Measurements from ENCODE around the gene NPHS2. TPM values are rescaled to one million over a fixed set of nuclear protein-coding genes. Genes with fewer than 3 reads are reported as not detected.

Gene NPHS2
- total RNA-seq, 1 donor from 2014 or later: not detected

DNA sequence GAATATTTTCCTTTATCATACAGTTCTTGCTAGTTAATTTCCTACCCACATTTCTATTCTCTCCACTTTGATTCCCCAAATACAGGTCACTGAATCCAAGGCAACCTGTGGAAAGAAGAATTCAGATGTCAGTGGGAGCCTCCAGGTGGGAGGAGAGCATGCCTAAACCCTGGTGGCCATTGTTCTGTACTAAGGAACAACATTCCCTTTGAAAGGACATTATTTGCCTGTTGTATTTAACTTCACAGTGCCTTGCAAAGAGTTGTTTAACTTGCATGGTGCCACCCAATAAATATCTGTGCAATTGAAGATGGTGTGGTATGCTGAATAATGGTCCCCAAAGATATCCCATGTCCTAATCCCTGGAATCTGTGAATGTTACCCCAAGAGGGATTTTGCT is 21.3 kb downstream of the NPHS2 start:
- TF ChIP-seq, protein P1, sequence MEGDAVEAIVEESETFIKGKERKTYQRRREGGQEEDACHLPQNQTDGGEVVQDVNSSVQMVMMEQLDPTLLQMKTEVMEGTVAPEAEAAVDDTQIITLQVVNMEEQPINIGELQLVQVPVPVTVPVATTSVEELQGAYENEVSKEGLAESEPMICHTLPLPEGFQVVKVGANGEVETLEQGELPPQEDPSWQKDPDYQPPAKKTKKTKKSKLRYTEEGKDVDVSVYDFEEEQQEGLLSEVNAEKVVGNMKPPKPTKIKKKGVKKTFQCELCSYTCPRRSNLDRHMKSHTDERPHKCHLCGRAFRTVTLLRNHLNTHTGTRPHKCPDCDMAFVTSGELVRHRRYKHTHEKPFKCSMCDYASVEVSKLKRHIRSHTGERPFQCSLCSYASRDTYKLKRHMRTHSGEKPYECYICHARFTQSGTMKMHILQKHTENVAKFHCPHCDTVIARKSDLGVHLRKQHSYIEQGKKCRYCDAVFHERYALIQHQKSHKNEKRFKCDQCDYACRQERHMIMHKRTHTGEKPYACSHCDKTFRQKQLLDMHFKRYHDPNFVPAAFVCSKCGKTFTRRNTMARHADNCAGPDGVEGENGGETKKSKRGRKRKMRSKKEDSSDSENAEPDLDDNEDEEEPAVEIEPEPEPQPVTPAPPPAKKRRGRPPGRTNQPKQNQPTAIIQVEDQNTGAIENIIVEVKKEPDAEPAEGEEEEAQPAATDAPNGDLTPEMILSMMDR (IDR thresholded peaks at IDR 0.05): no peak
- Mint-ChIP-seq H3K9me3 (ENCODE audit: unreplicated experiment) (no peaks in the 10 kb centered on the region), H3K4me3 (ENCODE audit: unreplicated experiment) (no peak overlapping the region), H3K4me1 (ENCODE audit: unreplicated experiment) (peaks cover 2% of the 10 kb centered on the region), H3K27ac (ENCODE audit: unreplicated experiment) (no peak overlapping the region), H3K27me3 (ENCODE audit: unreplicated experiment) (peaks cover 2% of the 10 kb centered on the region), H3K36me3 (ENCODE audit: unreplicated experiment) (no peaks in the 10 kb centered on the region)
- no peak for DNase-seq (ENCODE audit: extremely low spot score, unreplicated experiment)

DNA sequence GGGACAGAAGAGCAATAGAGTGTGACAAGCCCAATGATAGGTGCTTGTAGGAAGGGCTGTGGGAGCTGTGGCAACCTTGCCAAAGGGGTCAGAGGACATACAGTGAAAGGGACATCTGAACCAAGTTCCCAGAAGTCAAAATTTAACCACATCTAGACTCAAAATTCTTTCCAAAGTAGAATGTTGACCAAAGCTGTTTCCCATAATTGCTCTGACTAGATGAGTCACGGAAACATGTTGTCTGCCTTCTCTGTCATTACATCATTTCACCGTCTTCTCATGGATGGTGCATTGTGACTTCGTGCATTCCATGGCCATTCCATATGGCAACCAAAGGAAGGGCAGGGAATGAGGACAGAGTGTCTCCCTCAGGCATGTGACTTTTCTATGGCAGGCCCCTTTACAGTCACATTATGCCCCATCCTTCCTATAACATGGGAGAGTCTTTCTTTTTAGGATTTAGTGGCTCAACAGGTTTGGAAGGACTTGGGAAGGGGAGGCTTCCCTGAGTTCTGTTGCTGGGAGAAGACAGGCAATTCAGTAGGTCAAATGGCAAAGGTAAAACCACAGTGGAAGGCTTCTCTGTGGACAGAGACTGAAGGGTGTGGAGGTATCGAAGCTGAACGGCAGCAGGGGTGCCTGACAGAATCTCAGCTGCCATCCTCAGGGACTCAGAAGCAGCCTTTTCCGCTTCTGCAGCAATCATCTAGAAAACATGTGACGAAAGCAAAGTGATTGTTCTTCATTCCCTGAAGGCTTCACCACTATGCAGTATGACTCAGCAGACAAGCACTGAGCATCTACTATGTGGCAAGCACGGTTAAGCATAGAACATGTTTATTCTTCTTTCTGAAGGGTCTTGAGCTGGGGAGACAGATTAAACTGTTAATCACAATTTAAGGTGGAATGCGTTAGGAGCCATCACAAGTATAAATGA is 24.7 kb downstream of the NPHS2 start:
- Mint-ChIP-seq H3K27me3 (ENCODE audit: unreplicated experiment) (no peaks in the 10 kb centered on the region), H3K4me1 (ENCODE audit: unreplicated experiment) (peaks cover 2% of the 10 kb centered on the region), H3K36me3 (ENCODE audit: unreplicated experiment) (no peaks in the 10 kb centered on the region), H3K4me3 (ENCODE audit: unreplicated experiment) (no peak overlapping the region), H3K9me3 (ENCODE audit: unreplicated experiment) (no peaks in the 10 kb centered on the region), H3K27ac (ENCODE audit: unreplicated experiment) (no peak overlapping the region)
- TF ChIP-seq, protein P1 (IDR thresholded peaks at IDR 0.05): no peak
- no peak for DNase-seq (ENCODE audit: extremely low spot score, unreplicated experiment)

GRCh38 chr1:179549368-179549700 is 26.4 kb downstream of the NPHS2 start:
- no peak for DNase-seq (ENCODE audit: extremely low spot score, unreplicated experiment)
- Mint-ChIP-seq H3K4me1 (ENCODE audit: unreplicated experiment) (peaks cover 2% of the 10 kb centered on the region), H3K9me3 (ENCODE audit: unreplicated experiment) (no peaks in the 10 kb centered on the region), H3K27me3 (ENCODE audit: unreplicated experiment) (no peaks in the 10 kb centered on the region), H3K4me3 (ENCODE audit: unreplicated experiment) (no peak overlapping the region), H3K27ac (ENCODE audit: unreplicated experiment) (no peak overlapping the region), H3K36me3 (ENCODE audit: unreplicated experiment) (no peaks in the 10 kb centered on the region)
- TF ChIP-seq, protein P1 (IDR thresholded peaks at IDR 0.05): no peak

GRCh38 chr1:179548666-179549367 is 26.9 kb downstream of the NPHS2 start:
- Mint-ChIP-seq H3K27me3 (ENCODE audit: unreplicated experiment) (no peaks in the 10 kb centered on the region), H3K36me3 (ENCODE audit: unreplicated experiment) (no peaks in the 10 kb centered on the region), H3K9me3 (ENCODE audit: unreplicated experiment) (no peaks in the 10 kb centered on the region), H3K27ac (ENCODE audit: unreplicated experiment) (no peak overlapping the region), H3K4me1 (ENCODE audit: unreplicated experiment) (peaks cover 2% of the 10 kb centered on the region), H3K4me3 (ENCODE audit: unreplicated experiment) (no peak overlapping the region)
- DNase-seq (ENCODE audit: extremely low spot score, unreplicated experiment): no peak
- TF ChIP-seq, protein P1 (IDR thresholded peaks at IDR 0.05): no peak

DNA sequence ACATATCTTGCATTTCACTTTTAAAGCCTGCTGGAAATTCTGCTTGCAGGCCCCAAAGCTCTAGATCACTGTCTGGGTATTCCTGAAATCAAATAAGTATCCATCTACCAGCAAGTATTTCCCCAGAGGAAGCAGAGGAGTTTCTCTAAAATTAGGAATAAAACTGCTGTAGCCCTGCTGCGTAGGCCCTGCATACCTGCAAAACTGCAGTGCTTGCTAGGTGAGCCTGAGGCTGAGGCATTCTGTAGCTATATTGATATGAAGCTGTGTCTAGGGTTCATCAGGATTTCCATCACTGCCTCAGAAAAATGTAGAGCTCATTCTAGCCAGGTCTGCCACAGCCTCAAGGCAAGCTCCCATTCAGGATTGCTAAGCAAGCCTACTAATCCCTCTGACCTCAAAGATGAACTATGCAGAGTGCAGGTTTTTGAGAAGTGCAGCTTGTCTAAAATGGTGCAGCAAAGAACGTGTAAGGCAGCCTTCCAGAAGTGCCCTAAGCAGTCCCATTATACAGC is 28.7 kb downstream of the NPHS2 start:
- no peak overlapping the region for H3K27ac Mint-ChIP-seq (ENCODE audit: unreplicated experiment)
- H3K4me1 Mint-ChIP-seq (ENCODE audit: unreplicated experiment): peaks cover 2% of the 10 kb centered on the region
- DNase-seq (ENCODE audit: extremely low spot score, unreplicated experiment): no peak
- H3K9me3 Mint-ChIP-seq (ENCODE audit: unreplicated experiment): no peaks in the 10 kb centered on the region
- no peak overlapping the region for H3K4me3 Mint-ChIP-seq (ENCODE audit: unreplicated experiment)
- TF ChIP-seq, protein P1 (IDR thresholded peaks at IDR 0.05): no peak
- no peaks in the 10 kb centered on the region for H3K27me3 Mint-ChIP-seq (ENCODE audit: unreplicated experiment)
- no peaks in the 10 kb centered on the region for H3K36me3 Mint-ChIP-seq (ENCODE audit: unreplicated experiment)
